ENCODE data around the gene SMNDC1. TPM values are rescaled to one million over a fixed set of nuclear protein-coding genes. Genes with fewer than 3 reads are reported as not detected.
"Not testable (repeated sequence)": the region's sequence is repeated elsewhere in the genome, so short reads cannot be mapped to it uniquely, and the experiment has no call there.

Gene SMNDC1
- total RNA-seq, 1 donor from 2014 or later, result 31.5 TPM

DNA sequence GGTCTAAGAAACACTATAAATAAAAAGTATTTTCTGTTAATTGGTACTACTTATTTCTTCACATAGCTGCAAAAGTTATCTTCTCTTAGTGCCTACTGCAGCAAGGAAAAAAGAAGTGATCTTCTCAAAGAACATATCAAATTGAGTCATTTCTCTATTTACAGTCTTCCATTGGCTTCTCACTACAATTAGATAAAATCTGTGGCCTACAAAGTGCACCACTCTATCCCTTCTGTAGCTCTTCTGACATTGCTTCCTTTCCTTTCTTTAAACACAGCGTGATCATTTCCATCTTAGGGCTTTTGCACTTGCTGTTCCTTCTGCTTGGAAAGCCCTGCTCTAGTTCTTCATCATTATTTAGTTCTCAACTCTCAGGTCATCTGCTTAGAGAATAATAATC, 52.6 kb downstream of the SMNDC1 start:
- DNase-seq, result no peak
- Histone ChIP-seq H3K4me1 (no peaks in the 10 kb centered on the region), H3K36me3 (no peaks in the 10 kb centered on the region), H3K4me3 (no peak overlapping the region), H3K9me3 (no peaks in the 10 kb centered on the region), H3K27ac (no peak overlapping the region), H3K27me3 (ENCODE audit: low read depth) (no peaks in the 10 kb centered on the region)
- TF ChIP-seq, protein P1, sequence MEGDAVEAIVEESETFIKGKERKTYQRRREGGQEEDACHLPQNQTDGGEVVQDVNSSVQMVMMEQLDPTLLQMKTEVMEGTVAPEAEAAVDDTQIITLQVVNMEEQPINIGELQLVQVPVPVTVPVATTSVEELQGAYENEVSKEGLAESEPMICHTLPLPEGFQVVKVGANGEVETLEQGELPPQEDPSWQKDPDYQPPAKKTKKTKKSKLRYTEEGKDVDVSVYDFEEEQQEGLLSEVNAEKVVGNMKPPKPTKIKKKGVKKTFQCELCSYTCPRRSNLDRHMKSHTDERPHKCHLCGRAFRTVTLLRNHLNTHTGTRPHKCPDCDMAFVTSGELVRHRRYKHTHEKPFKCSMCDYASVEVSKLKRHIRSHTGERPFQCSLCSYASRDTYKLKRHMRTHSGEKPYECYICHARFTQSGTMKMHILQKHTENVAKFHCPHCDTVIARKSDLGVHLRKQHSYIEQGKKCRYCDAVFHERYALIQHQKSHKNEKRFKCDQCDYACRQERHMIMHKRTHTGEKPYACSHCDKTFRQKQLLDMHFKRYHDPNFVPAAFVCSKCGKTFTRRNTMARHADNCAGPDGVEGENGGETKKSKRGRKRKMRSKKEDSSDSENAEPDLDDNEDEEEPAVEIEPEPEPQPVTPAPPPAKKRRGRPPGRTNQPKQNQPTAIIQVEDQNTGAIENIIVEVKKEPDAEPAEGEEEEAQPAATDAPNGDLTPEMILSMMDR (IDR thresholded peaks at IDR 0.05), result no peak
- no peak for ATAC-seq
- intact Hi-C loops (cut with DNase I), result no loop called here

DNA sequence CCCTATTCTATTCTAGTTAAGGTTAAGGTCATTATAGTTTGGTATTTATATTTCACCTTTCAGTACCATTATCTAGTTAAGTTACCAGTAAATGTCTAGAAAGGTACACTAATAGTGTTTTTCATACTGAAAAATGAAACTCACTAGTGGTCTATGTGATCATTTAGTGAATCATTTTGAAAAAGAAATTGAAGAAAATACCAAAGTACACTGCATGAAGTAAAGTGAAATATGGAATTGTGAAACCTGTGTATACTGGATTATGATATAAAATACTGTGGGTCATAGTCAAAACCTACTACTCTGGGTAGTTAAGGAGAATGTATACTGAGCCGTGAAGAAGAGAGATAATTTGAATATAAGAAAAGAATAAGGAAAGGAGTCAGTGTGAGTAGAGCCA, 53.3 kb downstream of the SMNDC1 start:
- DNase-seq; H3K9me3 ChIP-seq; ATAC-seq; H3K4me1 ChIP-seq; H3K4me3 ChIP-seq; H3K27me3 ChIP-seq (ENCODE audit: low read depth); H3K36me3 ChIP-seq; intact Hi-C loops (cut with DNase I); H3K27ac ChIP-seq: not testable (repeated sequence)

DNA sequence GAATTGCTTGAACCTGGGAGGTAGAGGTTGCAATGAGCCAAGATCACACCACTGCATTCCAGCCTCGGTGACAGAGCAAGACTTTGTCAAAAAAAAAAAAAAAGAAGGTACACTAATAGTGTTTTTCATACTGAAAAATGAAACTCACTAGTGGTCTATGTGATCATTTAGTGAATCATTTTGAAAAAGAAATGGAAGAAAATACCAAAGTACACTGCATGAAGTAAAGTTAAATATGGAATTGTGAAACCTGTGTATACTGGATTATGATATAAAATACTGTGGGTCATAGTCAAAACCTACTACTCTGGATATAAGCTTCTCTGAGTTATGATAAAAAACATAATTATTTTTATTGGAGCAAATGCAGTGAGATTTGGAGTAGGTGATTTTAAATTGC, 55.2 kb downstream of the SMNDC1 start:
- H3K36me3 ChIP-seq; H3K27ac ChIP-seq; H3K4me1 ChIP-seq; ATAC-seq; H3K9me3 ChIP-seq; H3K4me3 ChIP-seq; intact Hi-C loops (cut with DNase I); H3K27me3 ChIP-seq (ENCODE audit: low read depth); DNase-seq: not testable (repeated sequence)

DNA sequence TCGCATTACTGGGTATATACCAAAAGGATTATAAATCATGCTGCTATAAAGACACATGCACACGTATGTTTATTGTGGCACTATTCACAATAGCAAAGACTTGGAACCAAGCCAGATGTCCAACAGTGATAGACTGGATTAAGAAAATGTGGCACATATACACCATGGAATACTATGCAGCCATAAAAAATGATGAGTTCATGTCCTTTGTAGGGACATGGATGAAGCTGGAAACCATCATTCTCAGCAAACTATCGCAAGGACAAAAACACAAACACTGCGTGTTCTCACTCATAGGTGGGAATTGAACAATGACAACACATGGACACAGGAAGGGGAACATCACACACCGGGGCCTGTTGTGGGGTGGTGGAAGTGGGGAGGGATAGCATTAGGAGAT, 56.9 kb downstream of the SMNDC1 start:
- H3K4me3 ChIP-seq; H3K4me1 ChIP-seq; H3K27ac ChIP-seq; intact Hi-C loops (cut with DNase I); ATAC-seq; DNase-seq; H3K9me3 ChIP-seq; H3K36me3 ChIP-seq; H3K27me3 ChIP-seq (ENCODE audit: low read depth): not testable (repeated sequence)

DNA sequence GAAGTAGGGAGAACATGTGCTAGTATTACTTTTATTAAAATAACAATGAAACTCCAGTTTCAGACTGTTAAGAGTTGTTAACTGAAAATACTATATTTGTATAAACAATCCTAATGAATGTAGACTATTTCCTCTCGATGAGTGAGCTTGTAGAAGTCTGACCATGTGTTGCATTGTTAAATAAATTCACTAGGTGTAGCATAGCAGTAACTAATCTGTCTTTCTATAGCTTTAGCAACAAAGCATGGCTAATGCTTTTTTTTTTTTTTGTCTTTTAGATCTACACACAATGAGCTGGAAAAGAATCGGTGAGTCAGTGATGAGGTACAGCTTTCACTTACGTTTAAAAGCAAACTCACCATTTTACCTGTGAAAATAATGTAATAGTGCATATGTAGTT, 60.2 kb downstream of the SMNDC1 start:
- no peaks in the 10 kb centered on the region for H3K4me1 ChIP-seq
- H3K9me3 ChIP-seq, result no peaks in the 10 kb centered on the region
- TF ChIP-seq, protein P1 (IDR thresholded peaks at IDR 0.05), result no peak
- H3K27me3 ChIP-seq (ENCODE audit: low read depth), result no peaks in the 10 kb centered on the region
- intact Hi-C loops (cut with DNase I), result no loop called here
- DNase-seq (no peak), ATAC-seq (no peak)
- peaks cover 7% of the 10 kb centered on the region for H3K36me3 ChIP-seq
- no peak overlapping the region for H3K27ac ChIP-seq
- no peak overlapping the region for H3K4me3 ChIP-seq

DNA sequence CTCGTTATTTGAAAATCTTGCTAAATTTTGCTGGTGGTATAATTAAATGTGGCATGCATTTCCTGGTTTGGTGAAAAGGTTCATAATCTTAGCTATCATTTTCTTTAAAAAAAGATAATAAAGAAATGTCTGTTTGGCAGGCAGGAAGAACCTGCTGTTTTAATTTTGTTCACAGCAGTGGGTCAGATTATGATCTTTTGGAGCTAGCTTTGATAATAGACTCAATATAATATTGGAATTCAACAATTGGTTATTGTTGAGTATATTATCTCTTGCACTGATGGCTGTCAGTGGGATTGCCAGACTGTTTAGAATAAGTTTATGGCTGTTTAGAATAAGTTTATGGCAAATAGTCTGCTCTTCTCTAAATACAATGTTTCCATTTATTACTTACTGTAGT, 62.2 kb downstream of the SMNDC1 start:
- Histone ChIP-seq H3K27me3 (ENCODE audit: low read depth) (no peaks in the 10 kb centered on the region), H3K4me3 (no peak overlapping the region), H3K36me3 (peaks cover 7% of the 10 kb centered on the region), H3K4me1 (no peaks in the 10 kb centered on the region), H3K27ac (no peak overlapping the region), H3K9me3 (no peaks in the 10 kb centered on the region)
- ATAC-seq (no peak), DNase-seq (no peak)
- TF ChIP-seq, protein P1 (IDR thresholded peaks at IDR 0.05), result no peak
- intact Hi-C loops (cut with DNase I), result no loop called here

DNA sequence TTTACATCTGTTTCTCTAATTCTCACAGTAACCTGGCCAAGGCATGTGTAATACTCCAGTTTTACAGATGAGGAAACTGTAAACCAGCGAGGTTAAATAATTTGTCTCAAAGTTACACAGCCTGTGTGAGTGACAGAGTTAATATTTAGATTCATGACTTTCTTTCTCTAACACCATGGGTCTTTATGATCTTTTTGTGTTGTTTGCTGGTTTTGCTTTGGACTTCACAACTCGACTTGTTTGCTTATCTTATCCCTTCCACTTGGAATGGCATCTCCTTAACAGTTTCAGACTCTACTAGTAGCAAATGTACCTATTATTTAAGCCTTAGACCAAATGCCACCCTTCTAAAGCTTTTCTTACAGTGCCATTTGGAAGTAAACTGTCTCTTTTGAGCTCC, 62.9 kb downstream of the SMNDC1 start:
- no peak for ATAC-seq
- Histone ChIP-seq H3K36me3 (peaks cover 7% of the 10 kb centered on the region), H3K9me3 (no peaks in the 10 kb centered on the region), H3K4me1 (no peaks in the 10 kb centered on the region), H3K27me3 (ENCODE audit: low read depth) (no peaks in the 10 kb centered on the region), H3K27ac (no peak overlapping the region), H3K4me3 (no peak overlapping the region)
- TF ChIP-seq, protein P1 (IDR thresholded peaks at IDR 0.05), result no peak
- intact Hi-C loops (cut with DNase I), result no loop called here
- DNase-seq, result no peak

All from lower lobe of right lung (tissue), 2 donors.